Chondrocyte (in vitro differentiated cells): ENCODE results near the gene HIBADH. TPM values are rescaled to one million over a fixed set of nuclear protein-coding genes. Genes with fewer than 3 reads are reported as not detected.

Experiments used
- DNase-seq: peaks from one replicate; pipeline ENCODE4 v3.0.0; 2021; ENCODE audit warnings: mixed read lengths, low spot score
- H3K27ac Mint-ChIP-seq: one replicate; pipeline ENCODE4 v1.8.0; 2021; ENCODE audit warnings: mild to moderate bottlenecking, moderate library complexity, mixed read lengths; ENCODE audit not compliant: unreplicated experiment
- H3K27me3 Mint-ChIP-seq: 2 replicates; pipeline ENCODE4 v1.8.0; 2021; ENCODE audit warnings: low read depth, mixed read lengths
- H3K36me3 Mint-ChIP-seq: 2 replicates; pipeline ENCODE4 v1.8.0; 2021; ENCODE audit warnings: low read depth, mixed read lengths
- H3K4me1 Mint-ChIP-seq: 2 replicates; pipeline ENCODE4 v1.8.0; 2021; ENCODE audit warnings: low read depth, mild to moderate bottlenecking, mixed read lengths
- H3K4me3 Mint-ChIP-seq: one replicate; pipeline ENCODE4 v1.8.0; 2021; ENCODE audit warnings: mild to moderate bottlenecking, moderate library complexity, mixed read lengths; ENCODE audit not compliant: unreplicated experiment
- H3K9me3 Mint-ChIP-seq: 2 replicates; pipeline ENCODE4 v1.8.0; 2021; ENCODE audit warnings: low read depth, mixed read lengths
- CTCF ChIP-seq: fragments of 200-600 bp; sonication (generic); IDR thresholded peaks from 2 replicates; pipeline ENCODE4 v1.5.0; 2021; ENCODE audit warnings: antibody characterized with exemption, mild to moderate bottlenecking, moderate library complexity
- total RNA-seq: library from RNA; stranded (reverse); gene quantifications from 3 replicates; pipeline ENCODE4 v1.2.1, GENCODE V29; 2021

The HIBADH gene
- total RNA-seq, 1 donor from 2014 or later: 20.6 TPM

GRCh38 chr7:27670676-27671075 is 8.0 kb upstream of the HIBADH start:
- DNase-seq: no peak
- Mint-ChIP-seq H3K4me3 (no peak overlapping the region), H3K9me3 (no peaks in the 10 kb centered on the region), H3K27me3 (no peaks in the 10 kb centered on the region), H3K27ac (no peak overlapping the region), H3K36me3 (no peaks in the 10 kb centered on the region), H3K4me1 (peaks cover 5% of the 10 kb centered on the region)
- no peak for TF ChIP-seq CTCF

GRCh38 chr7:27670177-27670576 is 7.5 kb upstream of the HIBADH start:
- no peak overlapping the region for H3K27ac Mint-ChIP-seq
- no peak for TF ChIP-seq CTCF
- H3K9me3 Mint-ChIP-seq: no peaks in the 10 kb centered on the region
- DNase-seq: no peak
- no peaks in the 10 kb centered on the region for H3K36me3 Mint-ChIP-seq
- no peaks in the 10 kb centered on the region for H3K27me3 Mint-ChIP-seq
- H3K4me1 Mint-ChIP-seq: peaks cover 4% of the 10 kb centered on the region
- no peak overlapping the region for H3K4me3 Mint-ChIP-seq

- H3K9me3 Mint-ChIP-seq: no peaks in the 10 kb centered on the region
- H3K27me3 Mint-ChIP-seq: no peaks in the 10 kb centered on the region
- no peaks in the 10 kb centered on the region for H3K36me3 Mint-ChIP-seq
- H3K4me1 Mint-ChIP-seq: peaks cover 12% of the 10 kb centered on the region
- no peak overlapping the region for H3K27ac Mint-ChIP-seq
- no peak for TF ChIP-seq CTCF
- no peak for DNase-seq
- H3K4me3 Mint-ChIP-seq: no peak overlapping the region
Observed at GRCh38 chr7:27665531-27665930, 2.8 kb upstream of the HIBADH start.

- TF ChIP-seq CTCF: no peak
- H3K9me3 Mint-ChIP-seq: no peaks in the 10 kb centered on the region
- H3K27ac Mint-ChIP-seq: no peak overlapping the region
- DNase-seq: no peak
- no peaks in the 10 kb centered on the region for H3K36me3 Mint-ChIP-seq
- no peaks in the 10 kb centered on the region for H3K27me3 Mint-ChIP-seq
- no peak overlapping the region for H3K4me3 Mint-ChIP-seq
- peaks cover 11% of the 10 kb centered on the region for H3K4me1 Mint-ChIP-seq
Observed at GRCh38 chr7:27663989-27664331, 1.3 kb upstream of the HIBADH start.

- H3K4me1 Mint-ChIP-seq: peaks cover 11% of the 10 kb centered on the region
- H3K27me3 Mint-ChIP-seq: no peaks in the 10 kb centered on the region
- peak overlapping the region; percentile 95 for H3K27ac Mint-ChIP-seq
- no peaks in the 10 kb centered on the region for H3K9me3 Mint-ChIP-seq
- no peaks in the 10 kb centered on the region for H3K36me3 Mint-ChIP-seq
- H3K4me3 Mint-ChIP-seq: peak overlapping the region; percentile 83
- TF ChIP-seq CTCF: no peak
- no peak for DNase-seq
Observed at GRCh38 chr7:27661811-27662489, 733 bp downstream of the HIBADH start.
